ENCODE measurements around the gene RNF43. TPM values are rescaled to one million over a fixed set of nuclear protein-coding genes. Genes with fewer than 3 reads are reported as not detected.

Gene RNF43
- total RNA-seq, 1 donor from 2014 or later = not detected

DNA sequence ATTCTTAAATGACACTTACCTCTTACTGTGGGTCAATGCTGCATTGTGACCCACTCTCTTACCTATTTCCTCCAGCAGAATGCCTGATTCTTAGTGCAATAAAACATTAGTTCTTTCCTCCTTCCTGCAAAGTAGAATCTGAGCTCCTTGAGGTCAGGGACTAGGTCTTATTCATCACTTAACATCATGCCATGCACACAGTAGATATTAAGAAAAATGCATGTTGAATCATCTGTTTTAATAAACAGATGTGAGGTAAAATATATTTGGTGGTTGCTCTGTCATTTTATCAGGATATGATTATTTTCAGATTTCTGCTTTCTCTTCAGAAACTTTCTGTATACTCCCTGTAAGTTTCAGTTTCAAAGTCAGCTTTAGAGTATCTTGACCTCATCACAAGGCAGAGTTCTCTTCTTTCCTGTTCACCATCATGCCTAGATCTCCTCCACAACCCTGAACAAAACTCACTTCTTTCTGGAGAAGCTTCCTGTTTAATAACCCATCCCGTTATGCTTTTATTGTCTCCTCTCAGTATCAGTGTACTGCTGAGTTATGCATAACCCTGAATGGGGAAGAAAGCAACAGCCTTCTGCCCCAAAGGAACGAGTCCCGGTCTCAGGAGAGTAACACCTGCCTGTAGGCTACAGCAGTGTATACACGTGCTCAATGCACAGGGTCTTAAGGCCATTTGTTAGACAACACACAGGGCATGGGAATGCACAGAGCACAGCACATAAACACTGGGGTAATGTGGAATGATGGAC is 35.0 kb downstream of the RNF43 start:
- Histone ChIP-seq H3K4me1 (no peaks in the 10 kb centered on the region), H4K20me1 (ENCODE audit: low read depth) (no peaks in the 10 kb centered on the region), H3K9me3 (ENCODE audit: low read depth) (no peaks in the 10 kb centered on the region), H3K27ac (no peak overlapping the region), H3K36me3 (no peaks in the 10 kb centered on the region), H3K4me3 (no peak overlapping the region), H2AFZ (replicated peaks) (no peak overlapping the region), H3K27me3 (no peaks in the 10 kb centered on the region), H3F3A (ENCODE audit: low read depth) (no peaks in the 10 kb centered on the region), H3K9ac (no peak overlapping the region), H3K4me2 (no peak overlapping the region), H3K79me2 (ENCODE audit: low read depth) (no peaks in the 10 kb centered on the region)
- H3K4me1 Mint-ChIP-seq = peaks cover 26% of the 10 kb centered on the region
- peak overlapping the region; percentile 50 for H3K27ac Mint-ChIP-seq
- TF ChIP-seq EZH2phosphoT487 (IDR thresholded peaks at IDR 0.05) (no peak), EZH2 (IDR thresholded peaks at IDR 0.05) (no peak)
- TF ChIP-seq, protein P1, sequence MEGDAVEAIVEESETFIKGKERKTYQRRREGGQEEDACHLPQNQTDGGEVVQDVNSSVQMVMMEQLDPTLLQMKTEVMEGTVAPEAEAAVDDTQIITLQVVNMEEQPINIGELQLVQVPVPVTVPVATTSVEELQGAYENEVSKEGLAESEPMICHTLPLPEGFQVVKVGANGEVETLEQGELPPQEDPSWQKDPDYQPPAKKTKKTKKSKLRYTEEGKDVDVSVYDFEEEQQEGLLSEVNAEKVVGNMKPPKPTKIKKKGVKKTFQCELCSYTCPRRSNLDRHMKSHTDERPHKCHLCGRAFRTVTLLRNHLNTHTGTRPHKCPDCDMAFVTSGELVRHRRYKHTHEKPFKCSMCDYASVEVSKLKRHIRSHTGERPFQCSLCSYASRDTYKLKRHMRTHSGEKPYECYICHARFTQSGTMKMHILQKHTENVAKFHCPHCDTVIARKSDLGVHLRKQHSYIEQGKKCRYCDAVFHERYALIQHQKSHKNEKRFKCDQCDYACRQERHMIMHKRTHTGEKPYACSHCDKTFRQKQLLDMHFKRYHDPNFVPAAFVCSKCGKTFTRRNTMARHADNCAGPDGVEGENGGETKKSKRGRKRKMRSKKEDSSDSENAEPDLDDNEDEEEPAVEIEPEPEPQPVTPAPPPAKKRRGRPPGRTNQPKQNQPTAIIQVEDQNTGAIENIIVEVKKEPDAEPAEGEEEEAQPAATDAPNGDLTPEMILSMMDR (IDR thresholded peaks at IDR 0.05) = no peak
- H3K36me3 Mint-ChIP-seq = no peaks in the 10 kb centered on the region
- H3K4me3 Mint-ChIP-seq = no peak overlapping the region
- no peaks in the 10 kb centered on the region for H3K27me3 Mint-ChIP-seq (ENCODE audit: insufficient read depth, low read depth)
- H3K9me3 Mint-ChIP-seq = no peaks in the 10 kb centered on the region
- no peak for DNase-seq (ENCODE audit: low spot score)

DNA sequence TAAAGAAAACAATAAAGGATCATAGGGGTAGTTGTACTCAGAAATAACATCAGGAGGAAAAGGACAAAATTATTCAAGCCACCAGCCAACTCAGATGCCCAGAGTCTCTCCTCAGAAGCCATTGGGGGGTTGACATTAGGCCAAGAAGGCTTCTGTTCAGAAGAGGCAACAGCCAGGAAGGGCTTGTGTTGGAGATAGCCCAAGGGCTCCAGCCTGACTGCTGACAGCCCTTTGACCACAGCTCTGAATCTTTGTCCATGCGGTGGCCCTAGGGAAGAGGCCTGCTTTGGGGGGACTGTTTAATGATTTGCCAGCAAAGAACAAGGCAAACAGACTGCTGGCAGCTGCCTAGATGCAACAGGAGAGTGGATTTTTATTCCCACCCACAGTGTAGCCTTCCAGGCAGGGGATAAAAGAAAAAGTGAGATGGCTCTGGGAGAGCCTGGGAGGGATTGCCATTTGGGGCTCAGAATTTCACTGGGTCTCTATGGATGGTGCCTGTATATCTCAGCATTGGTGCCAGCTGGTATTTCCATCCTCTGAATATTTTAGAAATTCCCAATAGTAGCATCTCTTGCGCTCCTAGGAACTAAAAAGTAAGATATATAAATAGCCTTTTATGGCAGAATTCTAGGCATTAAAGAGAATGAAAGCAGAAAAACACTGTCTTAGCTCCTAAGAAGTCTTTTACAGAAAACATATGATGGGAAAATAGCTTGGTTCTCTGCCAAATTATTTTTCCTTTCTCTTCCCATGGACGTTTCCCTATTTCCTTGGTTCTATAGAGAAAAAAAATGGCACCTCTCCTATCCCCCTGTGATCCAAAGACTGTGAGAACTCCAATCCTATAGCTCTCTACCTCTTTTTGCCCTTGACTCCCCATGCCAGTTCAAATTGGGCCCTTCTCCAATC is 36.0 kb downstream of the RNF43 start:
- no peaks in the 10 kb centered on the region for H3K36me3 Mint-ChIP-seq
- H3K9me3 Mint-ChIP-seq = no peaks in the 10 kb centered on the region
- no peaks in the 10 kb centered on the region for H3K4me1 ChIP-seq
- H3K4me3 Mint-ChIP-seq = no peak overlapping the region
- H3K4me1 Mint-ChIP-seq = peaks cover 29% of the 10 kb centered on the region
- H3K4me3 ChIP-seq = no peak overlapping the region
- H3K9ac ChIP-seq = no peak overlapping the region
- DNase-seq (ENCODE audit: low spot score) = no peak
- no peak overlapping the region for H2AFZ ChIP-seq (replicated peaks)
- no peaks in the 10 kb centered on the region for H3K27me3 Mint-ChIP-seq (ENCODE audit: insufficient read depth, low read depth)
- no peaks in the 10 kb centered on the region for H4K20me1 ChIP-seq (ENCODE audit: low read depth)
- H3K27ac Mint-ChIP-seq = peak overlapping the region; percentile 50
- H3K27me3 ChIP-seq = no peaks in the 10 kb centered on the region
- TF ChIP-seq EZH2phosphoT487 (IDR thresholded peaks at IDR 0.05) = no peak
- no peak overlapping the region for H3K27ac ChIP-seq
- H3F3A ChIP-seq (ENCODE audit: low read depth) = no peaks in the 10 kb centered on the region
- no peaks in the 10 kb centered on the region for H3K36me3 ChIP-seq
- no peaks in the 10 kb centered on the region for H3K79me2 ChIP-seq (ENCODE audit: low read depth)
- no peak overlapping the region for H3K4me2 ChIP-seq
- H3K9me3 ChIP-seq (ENCODE audit: low read depth) = no peaks in the 10 kb centered on the region

DNA sequence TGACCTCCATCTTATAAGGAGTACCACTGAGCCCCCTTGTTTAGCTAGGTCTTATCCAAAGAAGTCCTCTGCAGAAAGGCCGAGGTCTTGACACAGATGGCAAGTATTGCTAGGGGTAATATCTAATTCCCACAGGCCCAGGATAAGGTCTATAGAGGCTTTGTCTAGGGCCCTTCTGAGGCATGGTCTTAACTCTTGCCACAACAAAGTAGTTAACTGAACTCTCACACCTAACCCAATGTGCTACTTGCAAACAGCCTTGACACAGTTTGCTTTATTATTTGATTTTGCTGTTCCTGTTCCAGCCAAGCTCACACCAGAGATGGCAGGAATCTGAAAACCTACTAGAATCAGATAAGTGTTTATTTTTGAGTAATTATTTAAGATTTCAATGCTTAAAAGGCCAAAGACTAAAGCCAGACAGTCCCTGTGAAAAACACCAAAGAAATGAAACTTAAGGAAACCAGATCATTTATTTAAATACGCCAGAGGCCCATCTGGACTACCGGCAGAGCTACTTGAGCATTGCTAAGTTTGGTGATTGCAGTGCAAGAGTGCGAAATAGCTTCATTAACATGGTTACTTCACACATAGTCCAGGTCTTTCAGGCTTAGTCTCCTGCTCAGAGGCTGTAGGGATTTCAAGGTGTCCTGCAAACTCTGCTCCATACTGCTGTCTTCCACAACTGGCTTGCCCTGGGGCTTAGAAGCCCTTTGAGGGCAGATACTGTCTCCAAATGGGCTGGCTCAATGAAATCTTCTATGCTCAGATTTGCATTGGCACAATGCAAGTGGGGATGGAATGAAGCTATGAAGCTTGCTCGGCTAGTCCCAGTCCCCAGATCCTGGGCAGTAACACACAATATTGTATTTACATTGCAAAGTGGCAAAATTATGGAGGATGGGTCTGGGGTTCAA is 36.9 kb downstream of the RNF43 start:
- H3K79me2 ChIP-seq (ENCODE audit: low read depth) = no peaks in the 10 kb centered on the region
- H2AFZ ChIP-seq (replicated peaks) = no peak overlapping the region
- peaks cover 3% of the 10 kb centered on the region for H3K27me3 Mint-ChIP-seq (ENCODE audit: insufficient read depth, low read depth)
- no peaks in the 10 kb centered on the region for H3F3A ChIP-seq (ENCODE audit: low read depth)
- H3K27me3 ChIP-seq = no peaks in the 10 kb centered on the region
- peaks cover 31% of the 10 kb centered on the region for H3K4me1 Mint-ChIP-seq
- no peaks in the 10 kb centered on the region for H3K9me3 Mint-ChIP-seq
- no peaks in the 10 kb centered on the region for H3K36me3 Mint-ChIP-seq
- H3K4me1 ChIP-seq = no peaks in the 10 kb centered on the region
- TF ChIP-seq, protein P1 (IDR thresholded peaks at IDR 0.05) = no peak
- no peak for TF ChIP-seq EZH2phosphoT487 (IDR thresholded peaks at IDR 0.05)
- TF ChIP-seq EZH2 (IDR thresholded peaks at IDR 0.05) = no peak
- no peak overlapping the region for H3K4me3 Mint-ChIP-seq
- no peak overlapping the region for H3K27ac ChIP-seq
- no peak overlapping the region for H3K4me3 ChIP-seq
- H3K9ac ChIP-seq = no peak overlapping the region
- H3K4me2 ChIP-seq = no peak overlapping the region
- no peak for DNase-seq (ENCODE audit: low spot score)
- no peaks in the 10 kb centered on the region for H3K36me3 ChIP-seq
- H3K27ac Mint-ChIP-seq = no peak overlapping the region
- H4K20me1 ChIP-seq (ENCODE audit: low read depth) = no peaks in the 10 kb centered on the region
- no peaks in the 10 kb centered on the region for H3K9me3 ChIP-seq (ENCODE audit: low read depth)

Measured in neural progenitor cell (in vitro differentiated cells).